GM19395 (cell line): Measurements from ENCODE around the gene CD81.
"Not testable (repeated sequence)": the region's sequence is repeated elsewhere in the genome, so short reads cannot be mapped to it uniquely, and the experiment has no call there.

Source experiments
- ATAC-seq: cut with Tn5 transposase; IDR thresholded peaks from one replicate; pipeline ENCODE4 v1.9.1; 2021; ENCODE audit warnings: mild to moderate bottlenecking, moderate library complexity; ENCODE audit not compliant: unreplicated experiment

Gene CD81, protein sequence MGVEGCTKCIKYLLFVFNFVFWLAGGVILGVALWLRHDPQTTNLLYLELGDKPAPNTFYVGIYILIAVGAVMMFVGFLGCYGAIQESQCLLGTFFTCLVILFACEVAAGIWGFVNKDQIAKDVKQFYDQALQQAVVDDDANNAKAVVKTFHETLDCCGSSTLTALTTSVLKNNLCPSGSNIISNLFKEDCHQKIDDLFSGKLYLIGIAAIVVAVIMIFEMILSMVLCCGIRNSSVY

DNA sequence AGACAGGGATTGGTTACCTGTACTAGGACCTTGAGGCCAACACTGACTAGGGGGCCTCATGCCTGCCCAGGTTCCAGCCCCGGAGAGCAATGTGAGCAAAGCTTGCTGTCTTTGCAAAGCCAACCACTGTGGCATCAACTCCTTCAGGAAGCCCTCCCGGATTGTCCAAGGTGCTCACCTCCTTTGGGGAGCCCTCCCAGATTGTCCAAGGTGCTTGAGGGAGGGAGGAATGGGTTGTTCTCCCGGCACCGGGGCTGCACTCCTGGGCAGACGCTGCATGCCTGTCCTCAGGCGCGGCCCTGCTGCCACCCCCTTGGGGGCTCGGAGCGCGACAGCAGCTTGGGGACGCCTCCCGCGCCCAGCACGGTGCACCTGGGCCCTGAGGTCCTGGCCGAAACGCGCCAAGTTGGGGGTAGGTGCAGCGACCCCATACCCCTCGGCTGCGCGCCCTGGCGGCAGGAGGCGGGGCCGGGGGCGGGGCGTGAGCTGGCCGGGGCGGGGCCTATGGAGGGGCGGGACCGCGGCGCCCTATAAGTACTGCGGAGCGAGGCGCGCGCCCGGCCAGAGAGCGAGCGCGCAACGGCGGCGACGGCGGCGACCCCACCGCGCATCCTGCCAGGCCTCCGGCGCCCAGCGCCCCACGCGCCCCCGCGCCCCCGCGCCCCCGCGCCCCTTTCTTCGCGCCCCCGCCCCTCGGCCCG lies at the start of gene CD81:
CD81 (plus strand) TSS at position 560 of the 701 bp plus-strand sequence. CDS start 240 bp downstream, outside the sequence.
- ATAC-seq, result no peak

DNA sequence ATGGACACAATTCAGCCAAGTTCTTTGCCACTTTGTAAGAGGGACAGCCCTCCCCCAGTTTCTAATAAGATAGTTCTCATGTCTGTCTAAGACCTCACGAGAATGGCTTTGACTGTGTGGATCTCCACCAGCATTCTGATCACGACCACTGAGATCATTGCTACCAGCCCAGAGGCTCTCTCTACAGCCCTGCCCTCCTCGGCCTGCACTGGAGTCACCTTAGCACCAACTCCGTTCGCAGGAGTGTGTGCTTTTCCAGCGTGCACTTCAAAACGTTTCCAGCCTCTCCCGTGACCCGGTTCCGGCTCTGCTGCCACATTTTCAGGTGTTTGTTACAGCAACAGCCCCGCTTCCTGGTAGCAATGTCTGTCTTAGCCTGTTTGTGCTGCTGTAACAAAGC lies 49.1 kb upstream of the CD81 start:
- ATAC-seq, result no peak

DNA sequence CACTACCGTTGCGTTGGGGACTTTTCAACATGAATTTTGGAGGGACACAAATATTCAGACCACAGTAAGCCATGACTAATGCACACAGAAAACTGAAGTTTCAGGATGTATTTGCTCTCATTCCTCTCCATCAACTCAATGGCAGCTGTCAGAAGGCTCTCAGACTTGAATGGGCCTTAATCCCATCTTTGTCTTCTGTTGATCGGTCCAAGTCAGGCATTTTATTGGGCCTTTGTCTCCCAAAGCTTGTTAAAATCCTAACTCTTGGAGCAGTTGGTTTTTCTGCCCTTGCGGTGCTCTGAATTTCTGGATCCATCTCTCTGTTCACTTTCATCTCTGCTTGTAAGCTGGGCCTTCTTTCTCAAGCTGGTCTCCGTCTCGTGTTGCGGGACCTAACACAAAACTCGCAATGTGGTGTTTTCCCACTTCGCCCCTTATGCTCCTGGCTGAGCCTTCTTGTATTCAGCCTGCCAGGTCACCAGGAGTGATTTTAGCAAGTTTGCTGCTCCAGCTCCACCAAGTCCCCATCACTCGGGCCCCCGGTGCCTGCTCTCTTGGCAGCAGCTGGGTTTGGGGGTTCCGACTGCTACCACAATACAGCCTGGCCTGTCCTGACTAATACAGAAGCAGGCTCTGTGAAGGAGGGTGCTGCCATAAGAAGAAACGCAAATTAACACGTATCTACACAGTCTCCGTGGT lies 48.3 kb upstream of the CD81 start:
- ATAC-seq, result no peak

DNA sequence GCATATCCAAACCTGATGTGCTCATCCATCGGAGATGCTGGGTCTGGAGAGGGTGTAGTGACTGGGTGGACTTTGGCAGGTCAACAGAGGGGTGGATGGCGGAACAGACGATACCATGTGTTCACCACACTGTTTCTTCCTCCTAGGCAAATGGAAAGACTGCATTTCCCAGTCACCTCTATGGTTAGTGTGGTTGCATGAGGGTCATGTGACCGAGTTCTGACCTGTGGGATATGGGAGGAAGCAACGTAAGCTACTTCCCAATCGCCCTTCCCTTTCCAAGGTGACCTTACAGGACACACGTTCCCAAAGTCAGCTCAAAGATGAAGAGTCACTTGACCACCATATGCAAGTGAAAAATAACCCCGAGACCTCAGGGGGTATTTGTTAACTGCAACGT lies 47.6 kb upstream of the CD81 start:
- ATAC-seq, result no peak

DNA sequence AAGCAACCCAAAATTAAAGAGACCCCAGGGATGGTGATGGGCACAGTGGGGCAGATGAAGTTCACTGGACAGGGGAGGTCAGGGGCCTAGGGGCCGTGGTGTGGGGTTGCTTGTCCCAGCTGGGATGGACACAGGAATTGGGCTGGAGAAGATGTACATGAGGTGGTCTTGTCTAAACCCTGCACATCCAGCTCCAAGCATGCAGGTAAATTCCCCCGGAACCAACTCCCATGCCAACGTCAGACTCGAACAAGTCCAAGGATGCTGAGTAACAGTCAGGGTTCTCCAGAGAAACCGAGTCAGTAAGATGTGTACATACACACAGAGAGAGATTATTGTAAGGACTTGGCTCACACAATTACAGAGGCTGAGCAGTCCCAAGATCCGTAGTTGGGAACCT lies 46.4 kb upstream of the CD81 start:
- ATAC-seq, result no peak

DNA sequence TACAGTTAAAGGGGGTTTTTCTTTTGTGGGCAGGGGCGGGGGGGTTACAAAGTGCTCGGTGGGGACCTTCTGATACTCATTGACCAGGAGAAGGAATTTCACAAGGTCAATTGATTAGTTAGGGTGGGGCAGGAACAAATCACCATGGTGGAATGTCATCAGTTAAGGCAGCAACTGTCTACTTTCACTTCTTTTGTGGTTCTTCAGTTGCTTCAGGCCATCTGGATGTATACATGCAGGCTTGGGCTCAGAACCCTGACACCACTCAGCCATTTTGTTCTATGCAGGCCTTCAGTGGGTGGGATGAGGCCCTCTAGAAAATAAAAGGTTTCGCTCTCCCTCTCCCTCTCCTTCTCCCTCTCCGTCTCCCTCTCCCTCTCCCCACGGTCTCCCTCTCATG lies 45.7 kb upstream of the CD81 start:
- no peak for ATAC-seq

DNA sequence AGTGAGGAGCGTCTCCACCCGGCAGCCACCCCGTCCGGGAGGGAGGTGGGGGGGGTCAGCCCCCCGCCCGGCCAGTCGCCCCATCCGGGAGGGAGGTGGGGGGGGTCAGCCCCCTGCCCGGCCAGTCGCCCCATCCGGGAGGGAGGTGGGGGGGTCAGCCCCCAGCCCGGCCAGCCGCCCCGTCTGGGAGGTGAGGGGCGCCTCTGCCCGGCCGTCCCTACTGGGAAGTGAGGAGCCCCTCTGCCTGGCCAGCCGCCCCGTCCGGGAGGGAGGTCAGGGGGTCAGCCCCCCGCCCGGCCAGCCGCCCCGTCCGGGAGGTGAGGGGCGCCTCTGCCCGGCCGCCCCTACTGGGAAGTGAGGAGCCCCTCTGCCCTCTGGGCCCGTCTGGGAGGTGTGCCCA lies 44.5 kb upstream of the CD81 start:
- ATAC-seq, result not testable (repeated sequence)

DNA sequence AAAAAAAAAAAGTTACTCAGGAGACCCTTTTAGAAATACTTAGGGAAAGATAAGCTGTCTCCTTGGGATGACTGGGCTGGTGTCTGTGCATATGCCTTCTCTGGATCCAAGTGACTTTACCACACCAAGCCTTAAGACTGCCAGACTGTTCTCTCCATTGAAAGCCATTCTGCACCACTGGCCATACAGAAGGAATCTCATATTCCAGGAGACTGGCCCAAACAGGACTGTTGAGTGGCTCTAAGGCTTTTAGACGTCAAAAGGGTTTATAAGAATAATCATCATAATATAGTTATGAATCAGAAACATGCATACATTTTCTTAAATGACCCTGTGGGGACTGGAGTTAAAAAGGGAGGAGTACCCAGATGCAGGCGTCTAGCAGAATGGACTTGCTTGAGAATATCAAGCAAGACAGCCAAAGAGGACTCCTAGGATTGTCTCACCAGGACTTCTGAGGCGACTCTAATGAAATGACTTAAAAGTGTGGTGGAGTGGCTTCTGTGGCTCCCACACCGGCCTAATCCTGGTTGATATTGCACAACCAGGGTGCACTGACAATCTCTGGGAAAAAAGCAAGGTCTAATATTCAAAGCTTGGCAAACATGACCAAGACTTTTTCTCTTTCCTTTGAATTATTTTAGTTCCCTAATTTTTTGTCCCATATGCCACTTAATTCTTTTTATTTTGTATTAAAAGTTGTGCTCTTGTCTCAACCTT lies 43.5 kb upstream of the CD81 start:
- ATAC-seq, result not testable (repeated sequence)

DNA sequence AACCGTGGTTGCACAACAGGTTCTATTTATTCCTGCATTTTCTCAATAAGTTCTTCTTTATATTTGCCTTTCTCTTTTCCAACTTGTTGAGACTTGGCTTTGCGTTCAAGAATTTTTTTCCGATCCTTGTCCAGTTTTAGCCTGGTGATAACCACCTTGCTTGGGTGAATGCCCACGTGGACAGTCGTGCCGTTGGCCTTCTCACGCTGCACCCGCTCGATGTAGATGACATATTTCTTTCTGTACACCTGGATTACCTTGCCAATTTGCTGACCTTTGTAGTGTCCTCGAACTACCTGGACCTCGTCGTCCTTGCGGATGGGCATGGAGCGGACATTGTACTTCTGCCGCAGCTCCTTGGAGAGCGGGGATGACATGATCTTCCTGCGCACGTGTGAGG lies 41.8 kb upstream of the CD81 start:
- not testable (repeated sequence) for ATAC-seq

DNA sequence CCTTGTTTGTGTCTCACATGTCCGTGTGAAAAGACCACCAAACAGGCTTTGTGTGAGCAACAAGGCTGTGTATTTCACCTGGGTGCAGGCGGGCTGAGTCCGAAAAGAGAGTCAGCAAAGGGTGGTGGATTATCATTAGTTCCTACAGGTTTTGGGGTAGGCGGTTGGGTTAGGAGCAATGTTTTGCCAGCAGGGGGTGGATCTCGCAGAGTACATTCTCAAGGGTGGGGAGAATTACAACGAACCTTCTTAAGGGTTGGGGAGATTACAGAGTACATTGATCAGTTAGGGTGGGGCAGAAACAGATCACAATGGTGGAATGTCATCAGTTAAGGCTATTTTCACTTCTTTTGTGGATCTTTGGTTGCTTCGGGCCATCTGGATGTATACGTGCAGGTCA lies 38.4 kb upstream of the CD81 start:
- ATAC-seq, result not testable (repeated sequence)

DNA sequence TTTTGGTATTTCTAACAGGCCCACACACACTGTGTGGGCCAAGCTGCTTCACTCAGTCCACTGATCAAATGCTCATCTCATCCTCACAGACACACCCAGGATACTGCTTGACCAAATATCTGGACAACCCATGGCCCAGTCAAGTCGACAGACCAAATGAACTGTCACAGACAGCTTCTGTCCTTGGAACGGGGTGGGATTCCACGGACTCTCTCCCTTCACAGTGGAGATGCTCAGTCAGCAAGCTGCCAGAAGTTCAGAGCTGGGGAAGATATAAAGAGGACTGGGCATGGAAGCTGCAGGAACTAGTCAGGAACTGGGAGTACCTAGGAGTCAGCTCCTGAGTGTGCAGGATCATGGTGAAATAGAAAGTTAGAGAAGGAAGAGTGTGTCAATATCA lies 34.6 kb upstream of the CD81 start:
- ATAC-seq, result no peak

DNA sequence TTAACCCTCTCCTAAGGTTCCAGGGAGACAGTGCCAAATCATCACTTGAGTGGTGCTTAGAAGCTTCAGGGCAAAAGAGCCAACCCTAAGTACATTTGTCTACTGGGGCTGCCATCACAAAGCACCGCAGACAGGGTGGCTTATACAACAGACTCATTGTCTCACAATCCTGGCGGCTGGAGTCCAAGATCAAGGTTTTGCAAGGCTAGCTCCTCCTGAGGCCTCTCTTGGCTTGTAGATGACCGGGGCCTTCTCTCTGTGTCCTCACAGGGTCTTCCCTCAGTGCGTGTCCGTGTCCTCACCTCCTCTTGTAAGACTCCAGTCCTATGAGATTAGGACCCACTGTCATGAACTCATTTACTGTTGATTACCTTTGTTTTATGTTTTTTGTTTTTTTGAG lies 34.1 kb upstream of the CD81 start:
- no peak for ATAC-seq

DNA sequence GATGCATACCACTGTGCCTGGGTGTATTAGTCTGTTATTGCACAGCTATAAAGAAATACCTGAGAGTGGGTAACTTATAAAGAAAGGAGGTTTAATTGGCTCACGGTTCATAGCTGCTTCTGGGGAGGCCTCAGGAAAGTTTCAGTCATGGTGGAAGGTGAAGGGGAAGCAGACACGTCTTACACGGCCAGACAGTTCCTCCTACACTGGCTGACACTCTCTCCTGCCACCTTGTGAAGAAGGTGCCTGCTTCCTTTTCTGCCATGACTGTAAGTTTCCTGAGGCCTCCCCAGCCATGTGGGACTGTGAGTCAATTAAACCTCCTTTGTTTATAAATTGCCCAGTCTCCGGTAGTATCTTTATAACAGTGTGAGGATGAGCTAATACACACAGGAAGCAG lies 33.6 kb upstream of the CD81 start:
- ATAC-seq, result no peak

DNA sequence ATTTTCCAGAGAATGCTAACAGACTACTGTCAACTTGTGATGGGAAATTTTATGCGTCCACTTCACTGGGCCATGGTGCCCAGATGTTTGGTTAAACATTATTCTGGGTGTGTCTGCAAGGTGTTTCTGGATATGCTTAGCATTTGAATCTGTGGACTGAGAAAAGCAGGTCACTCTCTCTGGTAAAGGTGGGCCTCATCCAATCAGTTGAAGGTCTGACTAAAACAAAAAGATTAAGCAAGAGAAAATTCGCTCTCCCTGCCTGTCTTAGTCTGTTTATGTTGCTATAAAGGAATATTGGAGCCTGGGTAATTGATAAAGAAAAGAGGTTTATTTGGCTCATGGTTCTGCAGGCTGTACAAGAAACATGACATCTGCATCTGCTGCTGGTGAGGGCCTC lies 32.1 kb upstream of the CD81 start:
- ATAC-seq, result no peak

DNA sequence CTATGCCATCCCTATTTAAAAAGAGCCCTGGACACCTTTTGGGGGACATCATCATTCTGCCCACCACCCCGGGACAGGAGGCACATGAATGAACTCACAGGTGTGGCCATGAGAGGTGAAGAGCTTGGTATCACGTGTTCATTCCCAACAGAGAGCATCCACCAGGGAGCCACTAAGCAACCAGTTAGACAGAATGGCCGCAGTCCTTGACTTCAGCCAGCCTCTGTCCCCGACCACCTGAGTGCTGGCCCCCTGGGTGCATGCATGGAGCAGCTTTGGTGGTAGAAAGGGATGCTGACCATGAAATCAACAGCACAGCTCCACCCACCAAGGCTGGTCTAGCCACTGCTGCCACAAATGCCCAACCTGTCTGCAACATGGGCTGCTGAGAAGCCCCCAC lies 31.1 kb upstream of the CD81 start:
- no peak for ATAC-seq

DNA sequence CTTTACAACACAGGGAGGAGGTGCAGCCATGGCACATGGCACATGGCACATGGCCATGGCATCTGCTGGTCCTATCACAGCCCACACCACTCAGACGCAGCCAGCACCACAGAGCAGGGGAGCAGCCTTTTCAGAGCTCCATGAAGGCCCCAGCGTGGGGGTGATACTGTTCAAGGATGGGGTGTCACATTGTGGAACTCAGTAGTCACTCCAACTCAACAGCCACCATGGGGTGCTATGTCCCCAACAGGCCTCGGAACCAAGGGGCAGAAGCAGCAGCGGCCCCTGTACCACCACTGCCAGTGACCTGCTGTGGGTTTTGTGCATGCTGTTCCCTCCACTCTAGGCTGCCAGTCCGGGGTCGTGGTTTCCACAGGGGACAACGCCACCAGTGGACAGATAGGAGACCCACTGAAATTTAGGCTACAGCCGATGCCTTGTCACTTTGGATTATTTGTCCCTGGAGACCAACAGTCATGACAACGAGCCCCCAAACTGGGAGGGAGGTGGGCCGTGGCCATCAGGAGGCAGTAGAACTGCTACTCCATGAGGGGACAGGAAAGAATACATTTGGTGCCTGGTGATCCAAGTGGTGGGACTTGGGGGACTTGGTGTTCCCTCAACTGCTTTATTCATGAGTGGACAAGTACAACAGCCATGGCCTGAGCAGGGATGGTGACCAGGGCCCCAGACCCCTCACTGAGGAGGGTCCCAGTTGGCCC lies 30.4 kb upstream of the CD81 start:
- no peak for ATAC-seq

DNA sequence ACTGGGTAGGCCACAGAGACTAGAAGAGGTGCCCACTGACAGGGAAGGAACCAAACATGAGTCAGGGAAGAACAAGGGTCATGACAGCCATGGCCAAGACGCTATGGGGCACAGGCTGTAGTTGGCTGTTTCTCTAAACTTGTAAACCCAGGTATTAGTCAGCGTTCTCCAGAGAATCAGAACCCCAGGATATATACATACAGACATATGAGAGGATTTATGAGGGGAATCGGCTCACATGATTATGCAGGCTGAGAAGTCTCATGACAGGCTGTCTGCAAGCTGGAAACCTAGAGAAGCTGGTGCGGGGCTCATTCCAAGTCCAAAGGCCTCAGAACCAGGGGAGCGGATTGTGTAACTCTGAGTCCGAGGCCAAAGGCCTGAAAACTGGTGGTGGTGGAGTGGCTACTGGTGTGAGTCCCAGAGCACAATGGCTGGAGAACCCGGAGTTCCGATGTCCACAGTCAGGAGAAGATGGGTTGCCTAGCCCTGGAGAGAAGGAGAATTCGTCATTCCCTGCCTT lies 29.7 kb upstream of the CD81 start:
- ATAC-seq, result no peak

DNA sequence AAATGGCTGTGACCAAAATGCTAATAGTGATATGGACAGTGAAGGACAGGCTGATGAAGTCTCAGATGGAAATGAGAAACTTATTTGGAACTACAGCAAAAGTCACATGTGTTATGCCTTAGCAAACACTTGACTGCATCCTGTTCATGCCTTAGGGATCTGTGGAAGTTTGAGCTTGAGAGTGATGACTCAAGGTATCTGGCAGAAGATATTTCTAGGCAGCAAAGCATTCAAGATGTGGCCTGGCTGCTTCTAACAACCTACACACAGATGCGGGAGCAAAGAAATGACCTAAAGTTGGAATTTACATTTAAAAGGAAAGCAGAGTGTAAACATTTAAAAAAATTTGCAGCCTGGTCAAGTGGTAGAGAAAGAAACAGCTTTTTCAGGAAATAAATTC lies 28.1 kb upstream of the CD81 start:
- ATAC-seq, result no peak

DNA sequence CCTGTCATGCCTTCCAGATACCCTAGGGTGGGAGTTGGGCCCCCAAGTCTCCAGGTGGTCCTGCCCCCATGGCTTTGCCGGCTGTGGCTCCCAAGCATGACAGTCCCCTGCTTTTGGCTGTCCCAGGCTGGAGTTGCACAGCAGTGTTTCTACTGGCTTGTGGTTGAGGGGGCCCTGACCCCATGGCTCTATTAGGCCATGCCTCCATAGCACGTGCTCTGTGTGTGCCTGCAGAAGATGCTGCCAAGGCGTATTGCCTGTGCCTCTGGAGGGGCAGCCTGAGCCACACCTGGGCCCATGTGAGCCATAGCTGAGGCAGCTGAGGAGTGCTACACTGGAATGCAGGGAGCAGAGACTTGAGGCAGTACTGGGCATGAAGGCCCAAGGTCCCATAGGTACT lies 25.4 kb upstream of the CD81 start:
- no peak for ATAC-seq

DNA sequence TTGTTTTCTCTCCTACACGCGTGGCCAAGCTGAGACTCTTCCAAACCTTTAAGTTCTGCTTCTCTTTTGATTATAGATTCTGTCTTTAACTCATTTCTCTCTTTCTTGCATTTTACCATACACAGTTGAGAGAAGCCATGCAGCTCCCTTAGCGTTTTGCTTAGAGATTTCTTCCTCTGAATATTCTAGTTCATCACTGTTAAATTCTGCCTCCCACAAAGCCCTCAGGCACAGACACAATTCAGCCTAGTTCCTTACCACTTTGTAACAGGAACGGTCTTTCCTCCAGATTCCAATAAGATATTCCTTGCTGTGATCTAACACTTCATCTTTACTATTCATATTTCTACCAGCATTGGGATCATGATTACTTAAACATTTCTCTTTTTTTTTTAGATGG lies 24.7 kb upstream of the CD81 start:
- no peak for ATAC-seq
